Vagina (tissue), 2 donors: ENCODE measurements around the gene PRSS16.

Experiments used
- CTCF ChIP-seq, 3 experiments: fragments of 450-650 bp in 2 of 3; fragments of 200-600 bp in 1 of 3; sonication (generic) in 1 of 3; IDR thresholded peaks; one replicate each; pipeline ENCODE4 v1.5.1; 2017 to 2019; ENCODE audit warnings: antibody characterized with exemption in 3 of 3, mild to moderate bottlenecking in 2 of 3, moderate library complexity in 2 of 3
- POLR2A ChIP-seq, 2 donors: fragments of 450-650 bp; IDR thresholded peaks; one replicate each; pipeline ENCODE4 v1.6.1; 2017; ENCODE audit warnings: antibody characterized with exemption in 2 of 2, mild to moderate bottlenecking in 2 of 2, moderate library complexity in 2 of 2

DNA sequence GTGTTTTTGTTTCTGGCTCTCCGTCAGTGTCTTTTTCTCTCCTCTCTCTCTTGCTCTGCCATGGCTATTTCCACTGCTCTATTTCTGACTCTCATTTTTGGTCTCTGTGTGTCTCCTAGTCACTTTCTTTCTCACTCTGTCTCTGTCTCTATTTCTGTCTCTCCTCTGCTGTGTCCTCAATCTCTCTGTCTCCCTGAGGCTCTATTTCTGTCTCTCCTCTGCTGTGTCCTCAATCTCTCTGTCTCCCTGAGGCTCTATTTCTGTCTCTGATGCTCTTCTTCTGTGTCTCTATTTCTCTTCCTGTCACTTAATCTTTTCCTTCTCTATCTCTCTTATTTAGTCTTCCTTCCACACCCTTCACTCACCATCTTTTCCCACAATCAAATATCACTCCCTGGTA is 8.4 kb downstream of the PRSS16 start:
- no peak for TF ChIP-seq POLR2A (IDR thresholded peaks at IDR 0.05)
- no peak for TF ChIP-seq CTCF (IDR thresholded peaks at IDR 0.05)
